OCI-LY3 (cell line): ENCODE measurements around the gene F8.
"Not testable (repeated sequence)": the region's sequence is repeated elsewhere in the genome, so short reads cannot be mapped to it uniquely, and the experiment has no call there.

Experiments used
- H2AFZ ChIP-seq: fragments of 200-600, 300-600 bp; shearing (Covaris generic); 2 replicates; pipeline ENCODE4 v1.6.0; 2014; ENCODE audit warnings: antibody characterized with exemption, low read depth, low read length
- H3K27ac ChIP-seq: fragments of 200-600, 300-600 bp; sonication (generic); 2 replicates; pipeline ENCODE4 v1.5.1; 2014; ENCODE audit warnings: mild to moderate bottlenecking, low read length, moderate library complexity, mixed read lengths
- H3K27me3 ChIP-seq: fragments of 200-600, 300-600 bp; sonication (generic); 2 replicates; pipeline ENCODE4 v1.6.1; 2014; ENCODE audit warnings: low read depth, low read length, mixed read lengths
- H3K36me3 ChIP-seq: fragments of 200-600, 300-600 bp; sonication (generic); replicated peaks from 2 replicates; pipeline ENCODE3; 2014; ENCODE audit warnings: low read depth, low read length, mixed read lengths
- H3K4me1 ChIP-seq: fragments of 300-600, 200-600 bp; sonication (generic); 2 replicates; pipeline ENCODE4 v1.6.1; 2014; ENCODE audit warnings: low read length, mixed read lengths
- H3K4me2 ChIP-seq: fragments of 200-600, 300-600 bp; sonication (generic); 2 replicates; pipeline ENCODE4 v1.6.1; 2014; ENCODE audit warnings: low read length, mixed read lengths
- H3K4me3 ChIP-seq: fragments of 300-600, 200-600 bp; sonication (generic); 2 replicates; pipeline ENCODE4 v1.5.1; 2014; ENCODE audit warnings: antibody characterized with exemption, mild to moderate bottlenecking, low read length, moderate library complexity
- H3K79me2 ChIP-seq: fragments of 300-600, 200-600 bp; shearing (Covaris generic); 2 replicates; pipeline ENCODE4 v1.6.1; 2014; ENCODE audit warnings: mild to moderate bottlenecking, low read length, mixed read lengths
- H3K9ac ChIP-seq: fragments of 300-600, 200-600 bp; shearing (Covaris generic); 2 replicates; pipeline ENCODE4 v1.6.0; 2014; ENCODE audit warnings: mild to moderate bottlenecking, low read length, moderate library complexity
- H3K9me3 ChIP-seq: fragments of 200-600, 300-600 bp; shearing (Covaris generic); 2 replicates; pipeline ENCODE4 v1.6.1; 2014; ENCODE audit warnings: low read length, mixed read lengths; ENCODE audit not compliant: insufficient read depth
- H4K20me1 ChIP-seq: fragments of 200-600, 300-600 bp; sonication (generic); 2 replicates; pipeline ENCODE4 v1.6.1; 2016; ENCODE audit warnings: low read length, mixed read lengths; ENCODE audit not compliant: insufficient read depth
- EZH2phosphoT487 ChIP-seq: fragments of 200-600 bp; shearing (Covaris generic); IDR thresholded peaks from 2 replicates; pipeline ENCODE4 v1.6.1; 2018; ENCODE audit warnings: antibody characterized with exemption, mixed run types, low read depth
- TF ChIP-seq, protein P1 (sequence below): fragments of 200-600, 300-600 bp; sonication (generic); IDR thresholded peaks from 2 replicates; pipeline ENCODE4 v1.5.1; 2014; ENCODE audit warnings: antibody characterized with exemption, low read length, low read depth

The F8 gene

DNA sequence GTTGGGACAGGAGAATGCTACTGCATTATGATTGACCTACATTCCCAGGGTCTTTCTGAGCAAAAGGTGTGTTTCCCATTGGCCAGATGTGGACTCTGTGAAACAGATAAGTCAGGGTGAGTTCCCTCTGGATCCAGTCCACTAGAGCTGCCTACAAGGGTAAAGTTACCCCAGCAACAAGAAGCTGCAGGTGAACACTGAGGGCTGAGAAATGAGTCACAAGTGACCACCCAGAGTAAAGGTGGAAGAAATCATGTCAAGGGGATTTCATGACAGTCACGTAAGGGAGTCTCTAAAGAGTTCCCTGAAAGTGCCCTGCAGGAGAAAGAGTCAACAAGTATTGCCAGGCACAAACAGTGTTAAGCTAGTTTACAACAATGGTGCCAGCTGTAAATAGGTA, 120.1 kb downstream of the F8 start:
- Histone ChIP-seq H3K27me3 (no peaks in the 10 kb centered on the region), H3K9ac (no peak overlapping the region), H3K79me2 (no peaks in the 10 kb centered on the region), H3K36me3 (no peaks in the 10 kb centered on the region), H3K4me2 (no peak overlapping the region), H2AFZ (no peak overlapping the region), H3K4me3 (no peak overlapping the region), H3K4me1 (peaks cover 6% of the 10 kb centered on the region), H4K20me1 (no peaks in the 10 kb centered on the region), H3K27ac (no peak overlapping the region), H3K9me3 (no peaks in the 10 kb centered on the region)
- TF ChIP-seq EZH2phosphoT487, result no peak
- TF ChIP-seq, protein P1, sequence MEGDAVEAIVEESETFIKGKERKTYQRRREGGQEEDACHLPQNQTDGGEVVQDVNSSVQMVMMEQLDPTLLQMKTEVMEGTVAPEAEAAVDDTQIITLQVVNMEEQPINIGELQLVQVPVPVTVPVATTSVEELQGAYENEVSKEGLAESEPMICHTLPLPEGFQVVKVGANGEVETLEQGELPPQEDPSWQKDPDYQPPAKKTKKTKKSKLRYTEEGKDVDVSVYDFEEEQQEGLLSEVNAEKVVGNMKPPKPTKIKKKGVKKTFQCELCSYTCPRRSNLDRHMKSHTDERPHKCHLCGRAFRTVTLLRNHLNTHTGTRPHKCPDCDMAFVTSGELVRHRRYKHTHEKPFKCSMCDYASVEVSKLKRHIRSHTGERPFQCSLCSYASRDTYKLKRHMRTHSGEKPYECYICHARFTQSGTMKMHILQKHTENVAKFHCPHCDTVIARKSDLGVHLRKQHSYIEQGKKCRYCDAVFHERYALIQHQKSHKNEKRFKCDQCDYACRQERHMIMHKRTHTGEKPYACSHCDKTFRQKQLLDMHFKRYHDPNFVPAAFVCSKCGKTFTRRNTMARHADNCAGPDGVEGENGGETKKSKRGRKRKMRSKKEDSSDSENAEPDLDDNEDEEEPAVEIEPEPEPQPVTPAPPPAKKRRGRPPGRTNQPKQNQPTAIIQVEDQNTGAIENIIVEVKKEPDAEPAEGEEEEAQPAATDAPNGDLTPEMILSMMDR, result no peak

GRCh38 chrX:154900323-154900722, 122.2 kb downstream of the F8 start:
- Histone ChIP-seq H3K4me2 (no peak overlapping the region), H3K9ac (no peak overlapping the region), H3K4me3 (no peak overlapping the region), H2AFZ (no peak overlapping the region), H3K27ac (no peak overlapping the region), H3K4me1 (peaks cover 6% of the 10 kb centered on the region), H4K20me1 (no peaks in the 10 kb centered on the region), H3K79me2 (no peaks in the 10 kb centered on the region), H3K36me3 (no peaks in the 10 kb centered on the region), H3K27me3 (no peaks in the 10 kb centered on the region), H3K9me3 (no peaks in the 10 kb centered on the region)
- TF ChIP-seq, protein P1, result no peak
- no peak for TF ChIP-seq EZH2phosphoT487

- Histone ChIP-seq H3K4me2 (no peak overlapping the region), H3K9me3 (no peaks in the 10 kb centered on the region), H4K20me1 (no peaks in the 10 kb centered on the region), H3K36me3 (no peaks in the 10 kb centered on the region), H3K79me2 (no peaks in the 10 kb centered on the region), H3K4me1 (no peaks in the 10 kb centered on the region), H3K27me3 (no peaks in the 10 kb centered on the region), H3K27ac (no peak overlapping the region), H3K4me3 (no peak overlapping the region), H3K9ac (no peak overlapping the region), H2AFZ (no peak overlapping the region)
- TF ChIP-seq EZH2phosphoT487, result no peak
- TF ChIP-seq, protein P1, result no peak
Measured at GRCh38 chrX:154892296-154892695, 130.2 kb downstream of the F8 start.

- Histone ChIP-seq H3K27ac (no peak overlapping the region), H3K9ac (no peak overlapping the region), H3K36me3 (no peaks in the 10 kb centered on the region), H2AFZ (no peak overlapping the region), H3K27me3 (no peaks in the 10 kb centered on the region), H4K20me1 (no peaks in the 10 kb centered on the region), H3K79me2 (no peaks in the 10 kb centered on the region), H3K4me2 (no peak overlapping the region), H3K4me1 (no peaks in the 10 kb centered on the region), H3K9me3 (no peaks in the 10 kb centered on the region), H3K4me3 (no peak overlapping the region)
- TF ChIP-seq, protein P1, result no peak
- no peak for TF ChIP-seq EZH2phosphoT487
Measured at GRCh38 chrX:154890990-154891639, 131.4 kb downstream of the F8 start.

DNA sequence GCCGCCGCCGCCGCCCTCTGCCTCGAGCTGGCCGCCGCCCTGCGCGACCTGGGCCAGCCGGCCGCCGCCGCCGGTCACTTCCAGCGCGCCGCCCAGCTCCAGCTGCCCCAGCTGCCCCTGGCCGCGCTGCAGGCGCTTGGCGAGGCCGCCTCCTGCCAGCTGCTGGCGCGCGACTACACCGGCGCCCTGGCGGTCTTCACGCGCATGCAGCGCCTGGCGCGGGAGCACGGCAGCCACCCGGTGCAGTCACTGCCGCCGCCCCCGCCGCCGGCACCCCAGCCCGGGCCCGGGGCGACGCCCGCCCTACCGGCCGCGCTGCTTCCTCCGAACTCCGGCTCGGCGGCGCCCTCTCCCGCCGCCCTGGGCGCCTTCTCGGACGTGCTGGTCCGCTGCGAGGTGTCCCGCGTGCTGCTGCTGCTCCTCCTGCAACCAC, 135.7 kb downstream of the F8 start:
- H3K36me3 ChIP-seq, H3K4me2 ChIP-seq, H3K4me1 ChIP-seq, H3K27ac ChIP-seq, H3K9ac ChIP-seq, H3K27me3 ChIP-seq, H4K20me1 ChIP-seq, H3K4me3 ChIP-seq, H3K79me2 ChIP-seq, H2AFZ ChIP-seq, H3K9me3 ChIP-seq: not testable (repeated sequence)

DNA sequence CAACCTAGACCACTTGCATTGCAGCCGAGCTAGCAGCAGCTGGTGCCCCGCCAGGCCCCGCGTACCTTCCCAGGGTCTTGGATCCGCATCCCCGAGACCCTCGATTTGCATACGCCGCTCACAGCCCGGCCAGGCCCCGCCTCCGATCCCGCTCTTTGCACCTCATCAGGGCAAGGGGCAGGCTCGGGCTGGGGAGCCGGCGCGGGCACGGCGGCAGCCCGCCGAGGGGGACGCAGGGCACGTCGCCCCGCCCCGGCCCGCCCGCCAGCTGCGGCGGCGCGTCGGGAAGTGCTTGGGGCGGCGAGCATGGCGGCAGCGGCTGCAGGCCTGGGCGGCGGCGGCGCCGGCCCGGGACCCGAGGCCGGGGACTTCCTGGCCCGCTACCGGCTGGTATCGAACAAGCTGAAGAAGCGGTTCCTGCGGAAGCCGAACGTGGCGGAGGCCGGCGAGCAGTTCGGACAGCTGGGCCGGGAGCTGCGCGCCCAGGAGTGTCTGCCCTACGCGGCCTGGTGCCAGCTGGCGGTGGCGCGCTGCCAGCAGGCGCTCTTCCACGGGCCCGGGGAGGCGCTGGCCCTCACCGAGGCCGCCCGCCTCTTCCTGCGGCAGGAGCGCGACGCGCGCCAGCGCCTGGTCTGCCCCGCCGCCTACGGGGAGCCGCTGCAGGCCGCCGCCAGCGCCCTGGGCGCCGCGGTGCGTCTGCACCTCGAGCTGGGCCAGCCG, 136.3 kb downstream of the F8 start, which contains the start of gene F8A1:
F8A1 (plus strand) TSS at position 287 of the 720 bp plus-strand sequence; CDS start at position 307, 20 bp downstream.
- H3K4me2 ChIP-seq, H3K4me3 ChIP-seq, H3K27ac ChIP-seq, H2AFZ ChIP-seq, H3K27me3 ChIP-seq, H3K9me3 ChIP-seq, H3K4me1 ChIP-seq, H3K79me2 ChIP-seq, H4K20me1 ChIP-seq, H3K36me3 ChIP-seq, H3K9ac ChIP-seq: not testable (repeated sequence)
